ENCODE measurements around the gene SEZ6.

The SEZ6 gene

DNA sequence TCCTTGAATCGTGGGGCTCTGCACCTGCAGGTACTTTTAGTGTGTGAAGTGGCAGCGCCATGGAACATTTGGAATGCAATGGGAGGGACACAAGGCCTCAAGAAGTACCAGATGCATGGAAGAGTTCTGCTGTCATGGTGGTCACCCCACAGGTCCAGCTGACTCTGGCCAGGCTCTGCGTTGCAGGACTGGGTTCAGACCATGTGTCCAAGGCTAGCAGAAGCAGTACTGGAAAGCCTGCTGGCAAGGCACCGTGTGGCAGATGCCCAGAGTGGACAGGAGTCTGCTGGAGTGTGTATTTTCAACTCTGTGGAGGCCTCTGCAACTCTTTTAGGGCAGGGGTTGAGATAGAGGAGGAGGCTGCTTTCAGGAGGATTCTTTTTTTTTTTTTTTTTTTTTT is 39.2 kb upstream of the SEZ6 start:
- no peak for FAIRE-seq
- no peak for DNase-seq (ENCODE audit: insufficient read length)
- TF ChIP-seq POLR2AphosphoS5 (IDR thresholded peaks at IDR 0.05; ENCODE audit: low read depth, low read length) (no peak), TAF1 (IDR thresholded peaks at IDR 0.05; ENCODE audit: borderline replicate concordance, low read depth, low read length) (no peak), POLR2A (IDR thresholded peaks at IDR 0.05; ENCODE audit: low read depth, low read length) (no peak)

- TF ChIP-seq POLR2A (IDR thresholded peaks at IDR 0.05; ENCODE audit: low read depth, low read length) (no peak), TAF1 (IDR thresholded peaks at IDR 0.05; ENCODE audit: borderline replicate concordance, low read depth, low read length) (no peak), POLR2AphosphoS5 (IDR thresholded peaks at IDR 0.05; ENCODE audit: low read depth, low read length) (no peak)
- FAIRE-seq (no peak), DNase-seq (ENCODE audit: insufficient read length) (no peak)
These were observed 37.8 kb upstream of the SEZ6 start for GRCh38 chr17:29043539-29044145.

DNA sequence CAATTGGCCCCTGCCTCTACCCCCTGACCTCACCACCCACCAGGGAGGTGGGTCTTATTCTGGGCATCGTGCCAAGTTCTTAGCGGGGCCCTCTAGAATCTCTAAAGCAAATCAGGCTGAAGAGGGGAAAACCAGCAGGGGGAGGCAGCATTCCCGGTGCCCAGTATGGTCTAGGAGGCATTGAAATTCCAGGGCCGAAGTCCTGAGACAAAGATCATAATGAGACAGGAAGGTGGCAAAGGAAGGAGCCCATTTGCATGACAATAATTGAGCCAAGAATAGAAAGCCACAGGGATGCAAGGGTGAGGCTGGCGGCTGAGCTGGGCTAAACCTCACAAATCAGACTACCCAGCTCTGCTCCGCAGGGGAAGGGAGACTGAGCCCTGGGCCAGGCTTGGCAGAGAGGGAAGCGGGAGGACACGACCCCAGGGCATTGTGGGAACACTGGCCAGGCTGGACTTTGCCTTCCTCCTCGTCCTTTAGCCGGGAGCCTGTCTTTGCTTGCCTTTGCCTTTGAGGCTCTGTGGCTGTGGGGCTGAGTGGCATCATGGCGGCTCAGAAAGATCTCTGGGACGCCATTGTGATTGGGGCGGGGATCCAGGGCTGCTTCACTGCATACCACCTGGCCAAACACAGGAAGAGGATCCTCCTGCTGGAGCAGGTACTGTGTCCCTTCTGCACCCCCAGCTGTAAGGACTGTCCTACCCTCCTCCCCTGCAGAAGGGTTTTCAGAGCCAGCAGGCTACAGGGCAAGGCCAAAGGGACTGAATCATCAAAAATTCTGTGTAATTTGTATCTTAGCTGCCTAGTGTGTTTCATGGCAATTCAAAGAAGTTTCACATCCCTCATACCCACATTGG is 37.1 kb upstream of the SEZ6 start, which contains the start of gene PIPOX:
PIPOX (plus strand) TSS at position 463 of the 860 bp plus-strand sequence; CDS start at position 548, 85 bp downstream.
- DNase-seq (ENCODE audit: insufficient read length) (no peak), FAIRE-seq (no peak)
- TF ChIP-seq POLR2AphosphoS5 (IDR thresholded peaks at IDR 0.05; ENCODE audit: low read depth, low read length) (no peak), POLR2A (IDR thresholded peaks at IDR 0.05; ENCODE audit: low read depth, low read length) (no peak), TAF1 (IDR thresholded peaks at IDR 0.05; ENCODE audit: borderline replicate concordance, low read depth, low read length) (no peak)

- no peak for FAIRE-seq
These were observed 36.3 kb upstream of the SEZ6 start for GRCh38 chr17:29042026-29042678.

DNA sequence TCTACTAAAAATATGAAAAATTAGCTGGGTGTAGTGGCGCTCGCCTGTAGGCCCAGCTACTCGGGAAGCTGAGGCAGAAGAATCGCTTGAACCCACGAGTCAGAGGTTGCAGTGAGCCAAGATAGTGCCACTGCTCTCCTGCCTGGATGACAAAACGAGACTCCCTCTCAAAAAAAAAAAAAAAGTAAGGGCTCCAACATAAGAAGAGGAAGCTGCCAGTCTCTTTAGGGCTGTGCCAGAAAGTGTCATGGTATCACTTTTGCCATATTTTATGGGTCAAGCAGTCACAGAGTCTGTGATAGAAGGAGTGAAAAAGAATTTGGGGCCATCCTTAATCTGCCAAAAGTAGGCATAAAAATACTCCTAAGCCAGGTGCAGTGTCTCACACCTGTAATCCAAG is 35.7 kb upstream of the SEZ6 start:
- DNase-seq (ENCODE audit: insufficient read length) = no peak
- FAIRE-seq = no peak
- TF ChIP-seq POLR2A (IDR thresholded peaks at IDR 0.05; ENCODE audit: low read depth, low read length) (no peak), POLR2AphosphoS5 (IDR thresholded peaks at IDR 0.05; ENCODE audit: low read depth, low read length) (no peak), TAF1 (IDR thresholded peaks at IDR 0.05; ENCODE audit: borderline replicate concordance, low read depth, low read length) (no peak)

More at GRCh38 chr17:29042026-29042678, 36.3 kb upstream of the SEZ6 start:
- TF ChIP-seq POLR2AphosphoS5 (IDR thresholded peaks at IDR 0.05; ENCODE audit: low read depth, low read length) (no peak), TAF1 (IDR thresholded peaks at IDR 0.05; ENCODE audit: borderline replicate concordance, low read depth, low read length) (no peak), POLR2A (IDR thresholded peaks at IDR 0.05; ENCODE audit: low read depth, low read length) (no peak)
- DNase-seq (ENCODE audit: insufficient read length) = no peak

- DNase-seq (ENCODE audit: insufficient read length) = no peak
- TF ChIP-seq TAF1 (IDR thresholded peaks at IDR 0.05; ENCODE audit: borderline replicate concordance, low read depth, low read length) (no peak), POLR2A (IDR thresholded peaks at IDR 0.05; ENCODE audit: low read depth, low read length) (no peak), POLR2AphosphoS5 (IDR thresholded peaks at IDR 0.05; ENCODE audit: low read depth, low read length) (no peak)
- no peak for FAIRE-seq
These were observed 35.3 kb upstream of the SEZ6 start for GRCh38 chr17:29041091-29041490.

GRCh38 chr17:29039764-29040598 is 34.1 kb upstream of the SEZ6 start:
- FAIRE-seq (no peak), DNase-seq (ENCODE audit: insufficient read length) (no peak)
- no peak for TF ChIP-seq TAF1 (IDR thresholded peaks at IDR 0.05; ENCODE audit: borderline replicate concordance, low read depth, low read length)
- no peak for TF ChIP-seq POLR2A (IDR thresholded peaks at IDR 0.05; ENCODE audit: low read depth, low read length)
- TF ChIP-seq POLR2AphosphoS5 (IDR thresholded peaks at IDR 0.05; ENCODE audit: low read depth, low read length) = no peak

GRCh38 chr17:29038085-29038795 is 32.4 kb upstream of the SEZ6 start:
- TF ChIP-seq TAF1 (IDR thresholded peaks at IDR 0.05; ENCODE audit: borderline replicate concordance, low read depth, low read length) (no peak), POLR2AphosphoS5 (IDR thresholded peaks at IDR 0.05; ENCODE audit: low read depth, low read length) (no peak), POLR2A (IDR thresholded peaks at IDR 0.05; ENCODE audit: low read depth, low read length) (no peak)
- FAIRE-seq = no peak
- no peak for DNase-seq (ENCODE audit: insufficient read length)

- no peak for DNase-seq (ENCODE audit: insufficient read length)
- TF ChIP-seq POLR2AphosphoS5 (IDR thresholded peaks at IDR 0.05; ENCODE audit: low read depth, low read length) (no peak), TAF1 (IDR thresholded peaks at IDR 0.05; ENCODE audit: borderline replicate concordance, low read depth, low read length) (no peak), POLR2A (IDR thresholded peaks at IDR 0.05; ENCODE audit: low read depth, low read length) (no peak)
- no peak for FAIRE-seq
These were observed 31.9 kb upstream of the SEZ6 start for GRCh38 chr17:29037739-29038084.

DNA sequence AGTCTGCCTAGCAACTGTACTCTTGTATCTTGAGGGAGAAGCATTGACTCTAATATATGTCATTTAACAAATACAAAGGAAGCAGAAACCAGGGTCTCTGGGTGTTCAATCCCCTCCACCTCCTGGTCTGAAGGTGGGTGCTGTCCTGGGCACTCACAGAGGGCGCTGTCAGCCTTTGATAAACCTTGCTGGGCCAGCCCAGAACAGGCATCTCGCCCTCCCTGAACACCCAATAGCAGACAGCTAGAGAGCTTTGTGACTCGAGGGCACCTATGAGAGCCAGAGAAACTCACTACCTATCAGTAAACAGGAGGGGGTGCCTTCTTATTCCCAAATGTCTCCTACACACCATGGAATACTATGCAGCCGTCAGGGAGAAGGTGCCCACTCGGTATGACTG is 30.8 kb upstream of the SEZ6 start:
- DNase-seq (ENCODE audit: insufficient read length) (no peak), FAIRE-seq (no peak)
- TF ChIP-seq TAF1 (IDR thresholded peaks at IDR 0.05; ENCODE audit: borderline replicate concordance, low read depth, low read length) (no peak), POLR2AphosphoS5 (IDR thresholded peaks at IDR 0.05; ENCODE audit: low read depth, low read length) (no peak), POLR2A (IDR thresholded peaks at IDR 0.05; ENCODE audit: low read depth, low read length) (no peak)

Data from GM12892 (cell line).